H54 (cell line): ENCODE results near the gene FAM236A.
A peak's percentile ranks its signal among the peaks of the same experiment; 100 is the strongest.
"Not testable (repeated sequence)": the region's sequence is repeated elsewhere in the genome, so short reads cannot be mapped to it uniquely, and the experiment has no call there.

ENCODE experiments used
- DNase-seq: peaks from one replicate; pipeline ENCODE4 v3.0.0; 2011; ENCODE audit warnings: low spot score, mixed read lengths; ENCODE audit not compliant: insufficient read length
- FAIRE-seq: peaks from 3 replicates; lab custom pipeline; 2011; peaks lifted over from hg19 to GRCh38; lab: Jason Lieb, UNC

FAM236A gene

DNA sequence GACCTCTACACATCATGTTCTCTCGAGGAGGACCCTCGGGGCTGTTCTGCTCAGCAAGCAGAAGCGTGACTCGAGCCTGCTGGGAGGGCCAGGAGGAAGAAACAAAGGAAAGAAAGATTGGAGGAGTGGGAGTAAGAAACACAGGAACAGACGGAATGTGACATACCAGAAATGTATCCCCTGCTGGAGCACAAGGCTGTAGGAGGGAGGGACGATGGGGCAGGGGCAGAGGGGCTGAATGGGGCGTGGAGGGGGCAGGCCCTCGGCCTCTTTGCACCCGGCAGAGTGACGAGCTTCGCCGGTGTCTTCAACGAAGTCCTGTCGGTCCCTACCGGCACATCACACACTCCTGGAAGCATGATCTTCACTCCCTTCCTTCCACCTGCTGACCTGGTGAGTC, at the start of gene FAM236A:
Gene FAM236A, plus strand, starts transcription at position 301 of the 400 bp plus-strand sequence. Its CDS starts 57 bp downstream, at position 358.
- FAIRE-seq, DNase-seq: not testable (repeated sequence)

DNA sequence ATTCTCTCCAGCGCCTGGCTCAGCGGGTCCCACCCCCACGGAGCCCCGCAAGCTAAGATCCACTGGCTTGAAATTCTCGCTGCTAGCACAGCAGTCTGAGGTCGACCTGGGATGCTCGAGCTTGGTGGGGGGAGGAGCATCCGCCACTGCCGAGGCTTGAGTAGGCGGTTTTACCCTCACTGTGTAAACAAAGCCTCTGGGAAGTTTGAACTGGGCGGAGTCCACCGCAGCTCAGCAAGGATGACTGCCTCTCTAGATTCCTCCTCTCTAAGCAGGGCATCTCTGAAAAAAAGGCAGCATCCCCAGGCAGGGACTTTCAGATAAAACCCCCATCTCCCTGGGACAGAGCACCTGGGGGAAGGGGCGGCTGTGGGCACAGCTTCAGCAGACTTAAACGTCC, 48.3 kb upstream of the FAM236A start:
- not testable (repeated sequence) for FAIRE-seq, DNase-seq

DNA sequence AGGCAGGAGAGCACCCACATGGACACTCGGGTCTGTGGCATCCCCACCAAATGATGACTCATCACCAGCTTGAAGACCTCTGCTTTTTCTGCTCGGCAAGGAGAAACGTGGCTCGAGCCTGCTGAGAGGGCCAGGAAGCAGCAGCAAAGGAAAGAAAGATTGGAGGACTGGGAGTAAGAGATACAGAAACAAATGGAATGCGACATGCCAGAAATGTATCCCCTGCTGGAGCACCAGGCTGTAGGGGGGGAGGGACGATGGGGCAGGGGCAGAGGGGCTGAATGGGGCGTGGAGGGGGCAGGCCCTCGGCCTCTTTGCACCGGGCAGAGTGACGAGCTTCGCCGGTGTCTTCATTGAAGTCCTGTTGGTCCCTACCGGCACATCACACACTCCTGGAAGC, 25.7 kb upstream of the FAM236A start, which contains the start of gene FAM236C:
Gene FAM236C, plus strand, starts transcription at position 301 of the 400 bp plus-strand sequence. CDS start 100 bp downstream, outside the sequence.
- FAIRE-seq, DNase-seq: not testable (repeated sequence)

DNA sequence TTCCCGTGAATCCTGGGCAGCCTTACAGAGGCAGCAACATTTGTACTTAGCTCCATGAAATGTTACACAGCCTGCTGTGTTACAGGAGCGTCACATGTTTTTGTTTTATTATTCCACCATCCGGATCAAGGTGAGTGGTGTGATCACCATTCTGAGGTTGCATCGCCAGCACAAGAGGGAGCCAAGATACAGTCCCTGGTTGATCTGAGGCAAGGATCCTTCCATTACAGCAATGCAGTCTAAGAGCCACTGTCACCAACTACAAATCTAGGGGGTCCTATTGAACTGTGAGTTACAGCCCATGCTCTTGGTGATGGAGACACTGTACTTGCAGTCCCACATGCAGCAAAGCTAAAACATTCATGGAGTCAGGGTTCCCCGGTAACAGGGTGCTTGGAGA, 21.9 kb upstream of the FAM236A start:
- not testable (repeated sequence) for DNase-seq, FAIRE-seq

DNA sequence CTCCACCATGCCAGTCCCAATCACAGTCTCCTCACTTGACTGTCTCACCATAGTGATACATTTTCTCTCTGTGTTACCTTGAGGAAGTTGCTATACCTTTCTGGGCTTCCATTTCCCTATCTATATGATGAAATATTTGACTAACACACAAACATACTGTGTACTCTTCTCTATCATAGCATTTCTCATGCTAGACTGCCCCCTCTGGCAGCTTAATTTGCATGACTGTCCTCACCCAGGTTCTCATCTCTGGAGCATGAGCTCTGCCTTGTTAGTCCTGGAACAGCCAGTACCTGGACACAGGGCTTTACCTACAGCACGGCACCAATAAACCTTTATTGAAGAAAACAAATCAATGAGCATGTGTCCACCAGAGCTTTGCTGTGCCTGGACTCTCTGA, 5.7 kb upstream of the FAM236A start:
- DNase-seq, FAIRE-seq: not testable (repeated sequence)

DNA sequence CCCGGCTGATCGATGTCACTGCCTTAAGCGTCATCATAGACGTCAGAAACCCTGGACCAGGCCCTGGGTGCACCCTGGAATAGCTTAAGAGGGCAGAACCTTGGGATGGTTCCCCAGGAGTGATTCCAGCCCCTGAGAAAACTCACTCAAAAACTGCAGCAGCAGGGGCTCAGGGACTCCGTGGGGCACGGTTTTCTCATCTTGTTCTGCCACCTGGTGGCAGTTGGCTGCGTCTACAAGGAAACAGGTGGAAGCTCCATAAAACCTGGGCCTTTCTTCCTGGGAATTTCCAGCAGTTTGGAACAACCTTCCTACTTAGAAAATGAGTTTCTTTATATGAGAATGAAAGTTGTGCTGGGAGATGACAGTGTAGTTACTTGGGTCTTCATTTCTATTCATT, 1.6 kb upstream of the FAM236A start:
- not testable (repeated sequence) for DNase-seq
- FAIRE-seq: peak; percentile 20

DNA sequence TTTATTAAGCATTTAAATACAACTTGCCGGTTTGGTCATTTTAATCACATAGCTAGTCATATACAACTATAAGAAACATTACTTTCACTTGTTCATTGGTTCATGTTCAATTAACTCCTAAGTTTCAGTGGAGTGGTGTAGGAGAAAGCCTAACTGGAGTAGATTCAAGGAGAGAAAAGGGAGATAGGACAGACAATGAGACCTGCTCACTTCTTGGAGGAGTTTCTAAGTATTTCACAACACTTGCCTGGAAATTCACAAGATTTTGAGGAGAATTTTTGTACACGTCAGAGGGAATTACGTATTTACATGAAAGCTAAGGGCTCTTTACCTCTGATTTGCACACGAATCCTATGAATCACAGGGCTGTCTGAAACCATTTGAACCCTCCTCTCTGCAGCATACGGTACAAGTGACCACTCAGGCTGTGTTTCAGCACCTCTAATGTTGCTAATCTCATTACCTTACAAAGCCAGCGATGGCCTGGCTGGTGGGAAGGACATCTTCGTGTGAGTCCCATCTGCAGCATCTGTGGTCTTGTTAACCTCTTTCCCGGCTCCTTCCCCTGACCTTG, 1.0 kb upstream of the FAM236A start:
- DNase-seq: not testable (repeated sequence)

DNA sequence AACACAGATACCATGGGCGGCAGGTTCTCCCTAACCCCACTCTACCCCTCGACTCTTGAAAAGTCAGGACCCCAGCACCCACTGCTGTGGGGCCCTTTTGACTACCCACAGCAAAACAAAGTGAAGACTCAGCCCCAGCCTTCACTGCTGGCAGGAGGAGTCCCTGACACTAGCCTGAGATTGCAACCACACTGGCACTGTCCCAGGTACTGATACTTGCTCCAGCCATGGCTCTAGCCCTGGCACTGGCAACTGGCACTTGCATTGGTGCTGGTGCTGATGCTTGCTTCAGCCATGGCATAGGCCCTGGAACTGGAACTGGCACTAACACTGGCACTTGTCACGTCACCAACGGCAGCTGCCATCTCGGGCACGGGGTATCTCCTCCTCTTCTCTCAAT, 4.3 kb downstream of the FAM236A start:
- not testable (repeated sequence) for FAIRE-seq

More for the DNA sequence above, 1.0 kb upstream of the FAM236A start:
- FAIRE-seq: not testable (repeated sequence)

DNA sequence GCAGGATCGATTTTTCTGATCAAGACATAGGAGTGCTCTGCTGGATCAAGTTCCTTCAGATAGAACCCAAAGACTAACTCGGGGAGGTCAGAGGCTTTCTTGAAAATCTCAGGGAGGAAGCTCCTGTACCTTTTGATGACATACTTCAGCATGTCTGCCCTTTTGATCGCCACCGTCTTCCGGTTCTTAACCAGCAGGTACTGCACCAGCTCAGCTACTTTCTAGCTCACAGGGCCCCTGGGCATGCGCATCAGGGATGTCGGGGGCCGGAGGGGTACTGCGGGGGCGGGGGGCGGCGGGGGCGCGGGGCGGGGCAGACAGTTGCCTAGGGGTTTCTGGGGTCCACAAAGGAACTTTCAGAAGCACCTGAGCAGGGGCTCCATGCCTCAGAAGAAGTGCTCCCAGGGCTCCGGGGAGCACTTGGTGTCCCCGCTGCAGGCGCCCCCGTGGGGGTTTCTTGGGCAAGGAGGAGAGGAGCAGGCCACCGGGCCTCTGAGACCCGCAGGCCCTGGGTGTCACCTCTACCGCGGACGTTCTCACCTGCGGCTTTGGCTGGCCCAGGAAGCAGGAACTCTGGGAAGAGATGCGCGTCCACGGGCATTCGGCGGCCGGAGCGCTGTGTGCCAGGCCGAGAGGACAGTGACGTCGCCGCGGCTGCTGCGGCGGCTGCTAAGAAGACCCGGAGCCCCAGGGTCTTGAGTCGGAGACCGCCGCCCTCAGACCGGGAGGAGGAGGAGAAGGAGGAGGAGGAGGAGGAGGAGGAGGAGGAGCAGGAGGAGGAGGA, 5.2 kb downstream of the FAM236A start:
- FAIRE-seq, DNase-seq: not testable (repeated sequence)

More for the DNA sequence above, 4.3 kb downstream of the FAM236A start:
- DNase-seq: not testable (repeated sequence)

DNA sequence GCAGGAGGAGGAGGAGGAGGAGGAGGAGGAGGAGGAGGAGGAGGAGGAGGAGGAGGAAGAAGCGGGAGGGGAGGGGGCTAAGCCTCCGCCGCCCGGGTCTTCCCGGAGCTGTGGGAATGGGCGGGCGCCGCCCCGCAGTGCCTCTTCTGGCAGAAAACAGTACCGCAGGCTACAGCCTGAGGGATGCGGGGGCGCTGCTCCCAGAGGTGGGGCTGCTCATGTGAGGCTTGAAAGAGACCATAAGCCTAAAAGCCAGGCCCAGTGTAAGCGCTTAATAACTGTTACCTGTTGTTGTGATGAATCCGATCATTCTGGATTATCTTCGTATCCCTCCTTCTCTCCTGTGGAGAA, 5.8 kb downstream of the FAM236A start, which contains the start of gene DMRTC1:
Gene DMRTC1, minus strand, starts transcription at position 19 of the 351 bp plus-strand sequence. CDS start 68,143 bp downstream, outside the sequence.
- DNase-seq: not testable (repeated sequence)

DNA sequence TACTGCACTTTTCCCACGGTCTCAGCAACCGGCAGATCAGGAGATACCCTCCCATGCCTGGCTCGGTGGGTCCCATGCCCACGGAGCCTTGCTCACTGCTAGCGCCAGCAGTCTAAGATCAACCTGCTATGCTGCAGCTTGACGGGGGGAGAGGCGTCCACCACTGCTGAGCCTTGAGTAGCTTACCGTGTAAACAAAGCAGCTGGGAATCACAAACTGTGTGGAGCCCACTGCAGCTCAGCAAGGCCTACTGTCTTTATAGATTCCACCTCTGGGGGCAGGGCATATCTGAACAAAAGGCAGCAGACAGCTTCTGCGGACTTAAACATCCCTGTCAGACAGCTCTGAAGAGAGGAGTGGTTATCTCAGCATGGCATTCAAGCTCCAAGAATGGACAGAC, 22.0 kb downstream of the FAM236A start:
- DNase-seq, FAIRE-seq: not testable (repeated sequence)

More for the DNA sequence above, 5.8 kb downstream of the FAM236A start, which contains the start of gene DMRTC1:
- not testable (repeated sequence) for FAIRE-seq

DNA sequence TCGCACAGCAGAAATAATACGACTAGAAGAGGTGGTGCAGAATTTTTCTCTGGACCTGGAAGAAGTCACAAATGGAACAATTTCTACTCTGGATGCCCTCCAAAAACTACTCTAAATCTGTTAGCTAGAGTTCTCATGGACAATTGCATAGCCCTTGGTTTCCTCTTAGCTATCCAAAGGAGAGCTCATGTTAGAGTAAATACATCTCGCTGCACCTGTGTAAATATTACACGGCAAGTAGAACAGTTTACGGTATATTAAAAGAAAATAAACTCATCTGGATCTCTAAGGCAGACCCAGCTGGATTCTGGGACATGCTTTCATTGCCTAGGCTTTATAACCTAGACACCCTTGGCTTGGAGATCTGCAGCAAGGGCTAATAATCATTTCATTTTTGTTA, 33.9 kb downstream of the FAM236A start:
- not testable (repeated sequence) for DNase-seq, FAIRE-seq

DNA sequence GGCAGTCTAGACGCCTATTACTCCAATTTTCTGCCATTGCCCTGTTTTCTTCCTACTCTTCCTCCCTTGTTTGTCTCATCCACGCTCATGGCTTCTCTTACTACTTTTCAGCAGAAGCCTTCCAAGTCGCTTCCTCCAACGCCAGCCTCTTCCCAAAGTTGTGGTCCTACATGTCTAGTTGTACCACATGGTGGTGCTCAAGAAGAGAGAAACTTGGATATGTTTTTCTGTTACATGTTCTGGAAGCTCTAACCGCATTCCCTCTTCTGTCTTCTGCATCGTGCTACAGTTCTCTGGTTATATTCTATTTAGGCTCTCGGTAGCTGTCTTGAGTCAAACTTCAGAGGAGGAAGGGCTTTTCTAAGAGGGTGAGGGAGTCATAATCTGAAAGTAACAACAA, 36.9 kb downstream of the FAM236A start:
- not testable (repeated sequence) for DNase-seq, FAIRE-seq

DNA sequence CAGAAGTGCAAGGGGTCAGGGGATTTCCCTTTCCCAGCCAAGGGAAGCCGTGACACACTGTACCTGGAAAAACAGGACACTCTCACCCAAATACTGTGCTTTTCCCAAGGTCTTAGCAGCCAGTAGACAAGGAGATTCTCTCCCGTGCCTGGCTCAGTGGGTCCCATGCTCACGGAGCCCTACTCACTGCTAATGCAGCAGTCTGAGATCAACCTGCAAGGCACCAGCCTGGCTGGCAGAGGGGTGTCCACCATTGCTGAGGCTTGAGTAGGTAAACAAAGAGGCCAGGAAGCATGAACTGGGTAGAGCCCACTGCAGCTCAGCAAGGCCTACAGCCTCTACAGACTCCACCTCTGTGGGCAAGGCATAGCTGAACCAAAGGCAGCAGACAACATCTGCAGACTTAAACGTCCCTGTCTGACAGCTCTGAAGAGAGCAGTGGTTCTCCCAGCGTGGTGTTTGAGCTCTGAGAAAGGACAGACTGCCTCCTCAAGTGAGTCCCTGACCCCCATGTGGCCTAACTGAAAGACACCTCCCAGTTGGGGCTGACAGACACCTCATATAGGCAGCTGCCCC, 43.0 kb downstream of the FAM236A start:
- DNase-seq, FAIRE-seq: not testable (repeated sequence)
